ENCODE measurements around the gene ZNF592.
A peak's percentile ranks its signal among the peaks of the same experiment; 100 is the strongest.
"Not testable (repeated sequence)": the region's sequence is repeated elsewhere in the genome, so short reads cannot be mapped to it uniquely, and the experiment has no call there.

The ZNF592 gene

GRCh38 chr15:84749111-84749991 lies 959 bp downstream of the ZNF592 start:
- Histone ChIP-seq H3K4me3 (ENCODE audit: low read depth, low read length) (peak overlapping the region; percentile 75), H3K27me3 (ENCODE audit: control insufficient read depth, insufficient read depth, low read length) (no peaks in the 10 kb centered on the region), H3K27ac (ENCODE audit: low read depth, low read length) (peak overlapping the region; percentile 73), H3K36me3 (ENCODE audit: control insufficient read depth, insufficient read depth, low read length) (no peaks in the 10 kb centered on the region), H3K9me3 (ENCODE audit: control insufficient read depth, insufficient read depth, low read length) (no peaks in the 10 kb centered on the region), H3K4me1 (ENCODE audit: control insufficient read depth, insufficient read depth, low read length) (peaks cover 12% of the 10 kb centered on the region), H3K9ac (ENCODE audit: low read depth, low read length) (peak overlapping the region; percentile 37; the same call in 1 of the 2 replicates)

GRCh38 chr15:84750583-84751092 lies 2.2 kb downstream of the ZNF592 start:
- no peak overlapping the region for H3K9ac ChIP-seq (ENCODE audit: low read depth, low read length)
- no peaks in the 10 kb centered on the region for H3K27me3 ChIP-seq (ENCODE audit: control insufficient read depth, insufficient read depth, low read length)
- H3K9me3 ChIP-seq (ENCODE audit: control insufficient read depth, insufficient read depth, low read length): no peaks in the 10 kb centered on the region
- H3K27ac ChIP-seq (ENCODE audit: low read depth, low read length): peak overlapping the region; percentile 11
- H3K4me3 ChIP-seq (ENCODE audit: low read depth, low read length): peak overlapping the region; percentile 30
- no peaks in the 10 kb centered on the region for H3K36me3 ChIP-seq (ENCODE audit: control insufficient read depth, insufficient read depth, low read length)
- H3K4me1 ChIP-seq (ENCODE audit: control insufficient read depth, insufficient read depth, low read length): peaks cover 16% of the 10 kb centered on the region

DNA sequence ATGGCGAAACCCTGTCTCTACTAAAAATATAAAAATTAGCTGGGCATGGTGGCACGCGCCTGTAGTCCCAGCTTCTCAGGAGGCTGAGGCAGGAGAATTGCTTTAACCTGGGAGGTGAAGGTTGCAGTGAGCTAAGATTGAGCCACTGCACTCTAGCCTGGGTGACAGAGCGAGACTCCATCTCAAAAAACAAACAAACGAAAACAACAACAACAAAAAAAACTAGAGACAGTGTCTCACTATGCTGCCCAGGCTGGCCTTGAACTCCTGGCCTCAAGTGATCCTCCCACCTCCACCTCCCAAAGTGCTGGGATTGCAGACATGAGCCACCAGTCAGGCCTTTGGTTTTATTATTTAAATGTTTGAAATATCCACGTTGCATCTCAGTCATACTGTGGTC lies 3.3 kb downstream of the ZNF592 start:
- H3K4me1 ChIP-seq (ENCODE audit: control insufficient read depth, insufficient read depth, low read length): peaks cover 18% of the 10 kb centered on the region
- H3K27ac ChIP-seq (ENCODE audit: low read depth, low read length); H3K36me3 ChIP-seq (ENCODE audit: control insufficient read depth, insufficient read depth, low read length); H3K9me3 ChIP-seq (ENCODE audit: control insufficient read depth, insufficient read depth, low read length); H3K27me3 ChIP-seq (ENCODE audit: control insufficient read depth, insufficient read depth, low read length); H3K9ac ChIP-seq (ENCODE audit: low read depth, low read length); H3K4me3 ChIP-seq (ENCODE audit: low read depth, low read length): not testable (repeated sequence)

DNA sequence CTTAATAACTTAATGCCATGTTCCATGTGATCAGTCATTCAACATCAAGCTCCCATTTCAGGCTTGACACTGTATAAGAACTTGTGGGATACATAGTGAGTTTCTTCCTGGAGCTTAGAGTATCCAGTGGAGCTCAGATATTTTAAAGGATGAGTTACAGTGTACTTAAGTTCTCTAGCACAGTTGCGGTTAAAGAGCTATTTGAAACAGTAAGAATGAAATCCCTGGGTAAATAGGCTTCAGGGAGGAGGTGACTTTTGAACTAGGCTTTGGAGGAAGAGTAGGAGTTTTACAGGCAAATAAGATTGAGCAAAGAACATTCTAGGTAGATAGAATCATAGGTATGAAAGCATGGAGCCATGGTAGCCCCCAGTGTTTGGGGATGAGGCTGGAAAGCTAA lies 3.8 kb downstream of the ZNF592 start:
- no peak overlapping the region for H3K27ac ChIP-seq (ENCODE audit: low read depth, low read length)
- H3K4me1 ChIP-seq (ENCODE audit: control insufficient read depth, insufficient read depth, low read length): peaks cover 18% of the 10 kb centered on the region
- no peaks in the 10 kb centered on the region for H3K36me3 ChIP-seq (ENCODE audit: control insufficient read depth, insufficient read depth, low read length)
- H3K9ac ChIP-seq (ENCODE audit: low read depth, low read length): no peak overlapping the region
- H3K4me3 ChIP-seq (ENCODE audit: low read depth, low read length): no peak overlapping the region
- no peaks in the 10 kb centered on the region for H3K27me3 ChIP-seq (ENCODE audit: control insufficient read depth, insufficient read depth, low read length)
- H3K9me3 ChIP-seq (ENCODE audit: control insufficient read depth, insufficient read depth, low read length): no peaks in the 10 kb centered on the region

DNA sequence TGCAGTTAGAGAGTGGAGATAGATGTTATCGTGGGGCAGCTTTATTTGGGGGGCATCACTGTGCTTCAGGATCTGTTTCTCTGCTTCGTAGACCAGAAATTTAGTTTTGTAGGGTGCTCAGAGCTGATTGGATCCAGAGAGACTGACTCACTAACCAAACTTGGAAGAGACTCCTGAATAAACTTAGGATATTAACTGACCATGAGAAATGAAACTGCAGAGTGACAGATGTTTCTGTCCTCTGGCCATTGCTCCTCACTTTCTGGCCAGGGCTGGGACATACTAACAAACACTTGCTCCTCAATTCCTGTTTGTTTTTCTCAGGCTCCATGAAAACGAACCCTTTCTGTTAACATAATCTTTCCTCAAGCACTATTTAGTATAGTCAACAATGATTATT lies 4.3 kb downstream of the ZNF592 start:
- Histone ChIP-seq H3K4me3 (ENCODE audit: low read depth, low read length) (no peak overlapping the region), H3K27me3 (ENCODE audit: control insufficient read depth, insufficient read depth, low read length) (no peaks in the 10 kb centered on the region), H3K9me3 (ENCODE audit: control insufficient read depth, insufficient read depth, low read length) (no peaks in the 10 kb centered on the region), H3K27ac (ENCODE audit: low read depth, low read length) (no peak overlapping the region), H3K4me1 (ENCODE audit: control insufficient read depth, insufficient read depth, low read length) (peaks cover 18% of the 10 kb centered on the region), H3K9ac (ENCODE audit: low read depth, low read length) (no peak overlapping the region), H3K36me3 (ENCODE audit: control insufficient read depth, insufficient read depth, low read length) (no peaks in the 10 kb centered on the region)

DNA sequence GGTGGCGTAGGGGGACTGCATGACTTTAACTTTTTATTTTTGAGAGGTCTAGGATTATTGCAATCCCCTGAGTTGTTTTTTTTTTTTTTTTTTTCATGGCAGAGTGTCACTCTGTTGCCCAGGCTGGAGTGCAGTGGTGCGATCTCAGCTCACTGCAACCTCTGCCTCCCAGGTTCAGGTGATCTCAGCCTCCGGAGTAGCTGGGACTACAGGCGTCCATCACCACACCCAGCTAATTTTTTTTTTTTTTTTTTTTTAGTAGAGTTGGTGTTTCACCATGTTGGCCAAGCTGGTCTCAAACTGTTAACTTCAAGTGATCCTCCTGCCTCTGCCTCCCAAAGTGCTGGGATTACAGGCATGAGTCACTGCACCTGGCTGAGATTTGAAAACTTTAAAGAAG lies 6.5 kb downstream of the ZNF592 start:
- H3K27me3 ChIP-seq (ENCODE audit: control insufficient read depth, insufficient read depth, low read length); H3K4me3 ChIP-seq (ENCODE audit: low read depth, low read length); H3K9ac ChIP-seq (ENCODE audit: low read depth, low read length); H3K27ac ChIP-seq (ENCODE audit: low read depth, low read length); H3K9me3 ChIP-seq (ENCODE audit: control insufficient read depth, insufficient read depth, low read length); H3K36me3 ChIP-seq (ENCODE audit: control insufficient read depth, insufficient read depth, low read length): not testable (repeated sequence)
- peaks cover 12% of the 10 kb centered on the region for H3K4me1 ChIP-seq (ENCODE audit: control insufficient read depth, insufficient read depth, low read length)

DNA sequence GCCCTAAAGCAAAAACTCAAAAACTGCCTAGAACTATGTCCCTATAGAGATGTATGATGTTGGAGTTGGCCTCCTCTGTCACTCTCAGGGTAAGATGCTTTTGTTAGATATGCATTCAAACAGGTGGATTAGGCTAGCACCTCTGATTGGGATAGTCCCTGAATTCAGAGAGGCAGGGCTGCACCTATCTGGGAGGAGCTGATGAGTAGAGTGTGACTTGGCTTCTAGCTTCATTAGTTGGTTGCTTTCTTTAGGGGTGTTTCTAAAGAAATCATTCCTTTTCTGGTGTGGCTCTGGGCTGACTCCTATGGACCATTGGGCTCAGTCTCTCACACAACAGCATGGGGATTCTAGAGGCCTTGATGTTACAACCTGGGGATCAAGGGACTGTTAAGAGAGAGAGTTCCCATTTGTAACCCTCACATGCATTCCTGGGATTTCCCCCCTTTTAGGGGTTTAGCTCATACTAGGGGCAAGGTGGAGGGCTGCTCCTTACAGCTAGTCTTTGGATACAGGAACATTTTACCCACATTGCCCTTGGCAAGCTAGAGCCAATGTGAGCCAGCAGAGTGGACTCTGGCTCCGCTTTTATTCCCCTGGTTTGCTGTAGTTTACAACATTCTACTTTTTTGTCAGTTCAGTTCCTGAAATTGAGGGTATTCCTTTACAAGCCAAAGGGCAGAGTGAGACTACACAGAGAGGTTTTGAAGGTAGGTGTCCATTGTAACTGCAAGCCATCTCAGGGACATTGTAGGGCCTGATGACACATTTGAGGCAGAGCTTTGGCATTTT lies 7.5 kb downstream of the ZNF592 start:
- H3K36me3 ChIP-seq (ENCODE audit: control insufficient read depth, insufficient read depth, low read length): no peaks in the 10 kb centered on the region
- peaks cover 6% of the 10 kb centered on the region for H3K4me1 ChIP-seq (ENCODE audit: control insufficient read depth, insufficient read depth, low read length)
- H3K4me3 ChIP-seq (ENCODE audit: low read depth, low read length): no peak overlapping the region
- H3K27ac ChIP-seq (ENCODE audit: low read depth, low read length): peak overlapping the region; percentile 35
- no peak overlapping the region for H3K9ac ChIP-seq (ENCODE audit: low read depth, low read length)
- H3K9me3 ChIP-seq (ENCODE audit: control insufficient read depth, insufficient read depth, low read length): no peaks in the 10 kb centered on the region
- no peaks in the 10 kb centered on the region for H3K27me3 ChIP-seq (ENCODE audit: control insufficient read depth, insufficient read depth, low read length)

- H3K27me3 ChIP-seq (ENCODE audit: control insufficient read depth, insufficient read depth, low read length): no peaks in the 10 kb centered on the region
- no peak overlapping the region for H3K4me3 ChIP-seq (ENCODE audit: low read depth, low read length)
- no peaks in the 10 kb centered on the region for H3K36me3 ChIP-seq (ENCODE audit: control insufficient read depth, insufficient read depth, low read length)
- no peaks in the 10 kb centered on the region for H3K9me3 ChIP-seq (ENCODE audit: control insufficient read depth, insufficient read depth, low read length)
- peaks cover 6% of the 10 kb centered on the region for H3K4me1 ChIP-seq (ENCODE audit: control insufficient read depth, insufficient read depth, low read length)
- H3K9ac ChIP-seq (ENCODE audit: low read depth, low read length): no peak overlapping the region
- no peak overlapping the region for H3K27ac ChIP-seq (ENCODE audit: low read depth, low read length)
Measured at GRCh38 chr15:84759018-84759417, 10.6 kb downstream of the ZNF592 start.

GRCh38 chr15:84760219-84760618 lies 11.8 kb downstream of the ZNF592 start:
- no peak overlapping the region for H3K4me3 ChIP-seq (ENCODE audit: low read depth, low read length)
- H3K4me1 ChIP-seq (ENCODE audit: control insufficient read depth, insufficient read depth, low read length): peaks cover 6% of the 10 kb centered on the region
- peaks cover 5% of the 10 kb centered on the region; the same call in 1 of the 2 replicates for H3K36me3 ChIP-seq (ENCODE audit: control insufficient read depth, insufficient read depth, low read length)
- H3K9me3 ChIP-seq (ENCODE audit: control insufficient read depth, insufficient read depth, low read length): no peaks in the 10 kb centered on the region
- no peak overlapping the region for H3K9ac ChIP-seq (ENCODE audit: low read depth, low read length)
- no peaks in the 10 kb centered on the region for H3K27me3 ChIP-seq (ENCODE audit: control insufficient read depth, insufficient read depth, low read length)
- no peak overlapping the region for H3K27ac ChIP-seq (ENCODE audit: low read depth, low read length)

GRCh38 chr15:84761607-84762131 lies 13.3 kb downstream of the ZNF592 start:
- H3K27me3 ChIP-seq (ENCODE audit: control insufficient read depth, insufficient read depth, low read length): no peaks in the 10 kb centered on the region
- H3K4me3 ChIP-seq (ENCODE audit: low read depth, low read length): no peak overlapping the region
- no peak overlapping the region for H3K27ac ChIP-seq (ENCODE audit: low read depth, low read length)
- H3K4me1 ChIP-seq (ENCODE audit: control insufficient read depth, insufficient read depth, low read length): no peaks in the 10 kb centered on the region
- H3K9me3 ChIP-seq (ENCODE audit: control insufficient read depth, insufficient read depth, low read length): no peaks in the 10 kb centered on the region
- H3K36me3 ChIP-seq (ENCODE audit: control insufficient read depth, insufficient read depth, low read length): peaks cover 14% of the 10 kb centered on the region
- no peak overlapping the region for H3K9ac ChIP-seq (ENCODE audit: low read depth, low read length)
